ENCODE data around the gene SLC6A6.

Gene SLC6A6

GRCh38 chr3:14372587-14372986 is 29.8 kb upstream of the SLC6A6 start:
- DNase-seq (ENCODE audit: low spot score) = no peak

- DNase-seq (ENCODE audit: low spot score) = no peak
These were observed 28.5 kb upstream of the SLC6A6 start for GRCh38 chr3:14373753-14374376.

GRCh38 chr3:14374444-14374883 is 27.9 kb upstream of the SLC6A6 start:
- no peak for DNase-seq (ENCODE audit: low spot score)

- no peak for DNase-seq (ENCODE audit: low spot score)
These were observed 27.2 kb upstream of the SLC6A6 start for GRCh38 chr3:14375192-14375591.

- DNase-seq (ENCODE audit: low spot score) = no peak
These were observed 25.9 kb upstream of the SLC6A6 start for GRCh38 chr3:14376348-14377043.

- no peak for DNase-seq (ENCODE audit: low spot score)
These were observed 25.2 kb upstream of the SLC6A6 start for GRCh38 chr3:14377044-14377837.

- DNase-seq (ENCODE audit: low spot score) = no peak
These were observed 24.6 kb upstream of the SLC6A6 start for GRCh38 chr3:14377838-14378169.

- no peak for DNase-seq (ENCODE audit: low spot score)
These were observed 24.0 kb upstream of the SLC6A6 start for GRCh38 chr3:14378415-14378814.

- DNase-seq (ENCODE audit: low spot score) = no peak
These were observed 22.6 kb upstream of the SLC6A6 start for GRCh38 chr3:14379843-14380242.

GRCh38 chr3:14386254-14386653 is 16.2 kb upstream of the SLC6A6 start:
- no peak for DNase-seq (ENCODE audit: low spot score)

- DNase-seq (ENCODE audit: low spot score) = no peak
These were observed 14.2 kb upstream of the SLC6A6 start for GRCh38 chr3:14388201-14388600.

GRCh38 chr3:14389166-14389606 is 13.2 kb upstream of the SLC6A6 start:
- no peak for DNase-seq (ENCODE audit: low spot score)

GRCh38 chr3:14389716-14390115 is 12.7 kb upstream of the SLC6A6 start:
- no peak for DNase-seq (ENCODE audit: low spot score)

- no peak for DNase-seq (ENCODE audit: low spot score)
These were observed 11.4 kb upstream of the SLC6A6 start for GRCh38 chr3:14391033-14391432.

- DNase-seq (ENCODE audit: low spot score) = no peak
These were observed 10.2 kb upstream of the SLC6A6 start for GRCh38 chr3:14392231-14392630.

GRCh38 chr3:14392803-14393319 is 9.5 kb upstream of the SLC6A6 start:
- DNase-seq (ENCODE audit: low spot score) = no peak

- DNase-seq (ENCODE audit: low spot score) = no peak
These were observed 8.8 kb upstream of the SLC6A6 start for GRCh38 chr3:14393440-14394106.

GRCh38 chr3:14396031-14396692 is 6.2 kb upstream of the SLC6A6 start:
- no peak for DNase-seq (ENCODE audit: low spot score)

- DNase-seq (ENCODE audit: low spot score) = no peak
These were observed 5.4 kb upstream of the SLC6A6 start for GRCh38 chr3:14397046-14397445.

GRCh38 chr3:14397531-14397930 is 4.9 kb upstream of the SLC6A6 start:
- DNase-seq (ENCODE audit: low spot score) = no peak

GRCh38 chr3:14397940-14398796 is 4.2 kb upstream of the SLC6A6 start:
- no peak for DNase-seq (ENCODE audit: low spot score)
